Peyer's patch (tissue), 4 donors: ENCODE results near the gene NRIP1. TPM values are rescaled to one million over a fixed set of nuclear protein-coding genes. Genes with fewer than 3 reads are reported as not detected.

ENCODE experiments used
- DNase-seq, 3 donors: peaks; one replicate each; pipeline ENCODE4 v3.0.0-alpha.2; 2017 to 2019
- H3K27ac ChIP-seq, 4 donors: fragments of 200-600 bp; sonication (generic); one replicate each; pipeline ENCODE4 v1.5.1; 2016 to 2019
- H3K27me3 ChIP-seq, 2 donors: fragments of 200-600 bp; sonication (generic); one replicate each; pipeline ENCODE4 v1.5.1; 2019
- H3K36me3 ChIP-seq, 3 donors: fragments of 200-600 bp; sonication (generic); one replicate each; pipeline ENCODE4 v1.5.1; 2016 to 2019
- H3K4me1 ChIP-seq, 4 donors: fragments of 200-600 bp; sonication (generic); one replicate each; pipeline ENCODE4 v1.5.1; 2016 to 2019
- H3K4me3 ChIP-seq, 4 donors: fragments of 200-600 bp; sonication (generic); 1 replicate in 3 of 4; 2 replicates in 1 of 4; pipeline ENCODE4 v1.5.1; 2016 to 2019; ENCODE audit warnings: mild to moderate bottlenecking in 1 of 4
- H3K9me3 ChIP-seq, 4 donors: fragments of 200-600 bp; sonication (generic); one replicate each; pipeline ENCODE4 v1.5.1; 2016 to 2019; ENCODE audit warnings: mild to moderate bottlenecking in 1 of 4
- CTCF ChIP-seq, 6 experiments: fragments of 450-650 bp in 4 of 6; fragments of 200-600 bp in 2 of 6; sonication (generic) in 1 of 6; IDR thresholded peaks; one replicate each; pipeline ENCODE4 v1.5.1; 2017 to 2019; ENCODE audit warnings: antibody characterized with exemption in 6 of 6, mild to moderate bottlenecking in 3 of 6, moderate library complexity in 1 of 6
- POLR2A ChIP-seq, 2 donors: fragments of 450-650 bp; IDR thresholded peaks; one replicate each; pipeline ENCODE4 v1.5.1; 2017; ENCODE audit warnings: antibody characterized with exemption in 2 of 2, mild to moderate bottlenecking in 2 of 2, moderate library complexity in 2 of 2
- total RNA-seq, 4 donors: library from RNA; depleted of rRNA; stranded (reverse); fragments of >200 nt; gene quantifications; one replicate each; pipeline ENCODE4 v1.1.0, GENCODE V29; 2016

Gene NRIP1
- total RNA-seq, 4 donors from 2014 or later = 37.4 to 72.9 (median 53.6) TPM

- Histone ChIP-seq H3K27ac (peak overlapping the region in 2 of 4 donors; percentile 22 to 31), H3K9me3 (no peaks in the 10 kb centered on the region), H3K4me1 (peaks cover 0 to 56% (median 4%) of the 10 kb centered on the region in 4 donors), H3K4me3 (peak overlapping the region in 2 of 4 donors; percentile 93 to 94), H3K27me3 (no peaks in the 10 kb centered on the region), H3K36me3 (no peaks in the 10 kb centered on the region)
- TF ChIP-seq CTCF (IDR thresholded peaks at IDR 0.05) (no peak), POLR2A (IDR thresholded peaks at IDR 0.05) (no peak)
- no peak for DNase-seq
Measured at GRCh38 chr21:15061747-15062605, 2.8 kb downstream of the NRIP1 start.

GRCh38 chr21:15061279-15061678 is 3.5 kb downstream of the NRIP1 start:
- H3K4me1 ChIP-seq = peaks cover 0 to 56% (median 4%) of the 10 kb centered on the region in 4 donors
- TF ChIP-seq CTCF (IDR thresholded peaks at IDR 0.05) (no peak), POLR2A (IDR thresholded peaks at IDR 0.05) (no peak)
- no peaks in the 10 kb centered on the region for H3K27me3 ChIP-seq
- peak overlapping the region in 1 of 4 donors; percentile 93 for H3K4me3 ChIP-seq
- DNase-seq = no peak
- no peaks in the 10 kb centered on the region for H3K36me3 ChIP-seq
- H3K27ac ChIP-seq = peak overlapping the region in 2 of 4 donors; percentile 22 to 47
- no peaks in the 10 kb centered on the region for H3K9me3 ChIP-seq

GRCh38 chr21:15060543-15061175 is 4.1 kb downstream of the NRIP1 start:
- peaks cover 0 to 57% (median 4%) of the 10 kb centered on the region in 4 donors for H3K4me1 ChIP-seq
- no peaks in the 10 kb centered on the region for H3K9me3 ChIP-seq
- no peaks in the 10 kb centered on the region for H3K36me3 ChIP-seq
- no peaks in the 10 kb centered on the region for H3K27me3 ChIP-seq
- no peak for TF ChIP-seq CTCF (IDR thresholded peaks at IDR 0.05)
- TF ChIP-seq POLR2A (IDR thresholded peaks at IDR 0.05) = no peak
- peak overlapping the region in 2 of 4 donors; percentile 22 to 47 for H3K27ac ChIP-seq
- no peak for DNase-seq
- peak overlapping the region in 1 of 4 donors; percentile 93 for H3K4me3 ChIP-seq

GRCh38 chr21:15059397-15059796 is 5.4 kb downstream of the NRIP1 start:
- no peaks in the 10 kb centered on the region for H3K9me3 ChIP-seq
- no peak for TF ChIP-seq CTCF (IDR thresholded peaks at IDR 0.05)
- TF ChIP-seq POLR2A (IDR thresholded peaks at IDR 0.05) = no peak
- DNase-seq = no peak
- H3K27ac ChIP-seq = peak overlapping the region in 2 of 4 donors; percentile 8 to 36
- H3K4me3 ChIP-seq = no peak overlapping the region
- H3K27me3 ChIP-seq = no peaks in the 10 kb centered on the region
- no peaks in the 10 kb centered on the region for H3K36me3 ChIP-seq
- H3K4me1 ChIP-seq = peaks cover 0 to 67% (median 4%) of the 10 kb centered on the region in 4 donors

GRCh38 chr21:15058854-15059263 is 5.9 kb downstream of the NRIP1 start:
- TF ChIP-seq CTCF (IDR thresholded peaks at IDR 0.05) (no peak), POLR2A (IDR thresholded peaks at IDR 0.05) (no peak)
- Histone ChIP-seq H3K36me3 (no peaks in the 10 kb centered on the region), H3K27ac (peak overlapping the region in 2 of 4 donors; percentile 8 to 36), H3K4me1 (peaks cover 0 to 73% (median 4%) of the 10 kb centered on the region in 4 donors), H3K9me3 (no peaks in the 10 kb centered on the region), H3K4me3 (peak overlapping the region in 1 of 4 donors; percentile 1), H3K27me3 (no peaks in the 10 kb centered on the region)
- DNase-seq = no peak
